NCI-H2107 treated with DMSO at 0.1 percent for 48 hours (cell line): ENCODE results near the gene OR7G2.

Source experiments
- DNase-seq: peaks from one replicate; lab custom pipeline; 2025; ENCODE audit not compliant: unreplicated experiment; lab: John Stamatoyannopoulos, UW

OR7G2 gene

DNA sequence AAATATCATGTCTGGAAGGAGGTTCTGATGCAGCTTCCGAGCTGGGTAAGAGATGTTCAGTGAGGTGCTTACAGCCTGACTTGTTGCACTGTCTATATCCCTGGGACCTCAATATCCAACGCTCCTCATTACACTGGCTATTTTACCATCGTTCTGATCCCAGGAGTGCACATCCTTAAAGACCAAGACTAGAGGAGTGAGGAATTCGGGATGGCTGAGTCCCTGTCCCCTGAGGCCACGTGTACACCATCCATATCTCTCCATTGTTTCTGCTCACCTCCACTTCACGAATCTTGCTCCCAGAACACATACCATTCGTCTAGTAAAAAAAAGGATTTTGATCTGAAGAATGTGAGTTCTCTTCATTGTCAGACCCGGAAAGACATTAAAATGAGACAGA, at the start of gene OR7G2:
TSS of gene OR7G2 (minus strand) at position 101 of the 400 bp plus-strand sequence. CDS start 4,232 bp downstream, outside the sequence.
- DNase-seq = no peak

DNA sequence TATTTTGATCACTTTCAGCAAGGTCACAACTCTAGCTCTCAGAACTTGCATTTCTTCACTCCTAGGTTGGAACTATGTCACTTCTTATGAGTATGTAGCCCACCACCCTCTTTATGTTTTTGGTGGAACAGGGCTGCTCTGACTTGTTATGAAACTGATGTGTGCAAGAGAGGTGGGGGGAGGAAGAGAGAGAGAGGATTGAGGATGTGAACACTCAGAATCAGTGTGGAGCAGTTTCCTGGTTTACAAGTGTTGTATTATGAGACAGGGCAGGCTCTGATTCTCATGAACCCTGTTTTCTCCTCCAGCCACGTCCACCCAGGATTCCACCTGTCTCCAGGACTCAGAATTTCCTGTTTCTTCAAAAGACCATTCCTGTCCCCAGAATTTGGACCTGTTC, 49.0 kb upstream of the OR7G2 start:
- DNase-seq = no peak

DNA sequence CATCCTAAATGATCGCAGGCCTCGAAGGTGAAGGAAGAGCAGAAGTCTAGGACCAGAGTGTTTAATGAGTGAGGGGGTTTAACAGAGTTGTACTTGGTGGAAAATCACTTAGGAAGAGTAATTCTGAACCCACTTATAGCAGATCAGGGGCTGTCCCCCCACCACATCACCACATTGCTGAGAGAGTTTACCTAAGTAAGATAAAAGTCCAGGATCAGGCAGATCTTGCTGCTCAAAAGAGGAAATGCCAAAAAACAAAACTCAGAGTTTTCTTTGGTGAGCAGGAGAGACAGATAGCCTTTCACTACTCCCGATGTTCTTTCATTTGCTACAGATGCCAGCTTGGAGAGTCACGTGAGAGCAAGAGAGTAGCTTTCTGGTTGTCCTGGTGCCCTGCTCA, 48.3 kb upstream of the OR7G2 start:
- no peak for DNase-seq

DNA sequence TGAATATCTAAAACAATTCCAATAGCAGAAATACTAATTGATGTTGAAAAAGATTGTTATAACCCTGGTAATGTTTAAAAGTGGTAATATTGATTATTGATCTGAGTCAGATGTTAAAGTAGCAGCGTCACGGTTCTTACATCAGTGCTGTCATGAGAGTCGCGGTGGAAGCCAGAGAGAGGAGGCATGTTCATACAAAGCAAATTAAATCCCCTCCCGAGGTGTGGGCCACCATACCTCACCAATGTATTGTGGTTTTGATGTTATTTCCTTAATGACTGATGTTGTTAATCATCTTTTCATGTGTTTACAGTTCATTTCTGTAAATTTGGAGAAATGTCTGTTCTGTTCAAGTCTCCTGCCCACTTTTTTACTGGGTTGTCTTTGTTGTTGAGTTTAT, 44.1 kb upstream of the OR7G2 start:
- DNase-seq = no peak

DNA sequence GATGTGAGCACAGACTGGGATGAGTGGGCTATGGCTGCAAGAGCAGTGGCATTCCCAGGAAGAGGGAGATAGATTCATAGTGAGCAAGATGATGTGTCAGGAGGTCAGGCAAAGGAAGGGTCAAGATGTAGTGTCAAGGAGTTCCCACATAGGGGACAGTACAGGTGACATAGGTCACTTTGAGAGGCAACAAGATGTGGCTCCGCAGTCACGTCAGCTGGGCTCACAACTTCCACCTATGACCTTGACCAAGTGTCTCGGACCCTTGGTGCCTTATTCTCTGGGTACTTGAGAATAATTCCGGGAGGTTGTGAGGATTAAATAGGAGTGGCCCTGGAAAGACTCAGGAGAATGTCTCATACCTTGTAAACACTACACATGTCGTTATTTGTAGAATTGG, 43.4 kb upstream of the OR7G2 start:
- DNase-seq = no peak

DNA sequence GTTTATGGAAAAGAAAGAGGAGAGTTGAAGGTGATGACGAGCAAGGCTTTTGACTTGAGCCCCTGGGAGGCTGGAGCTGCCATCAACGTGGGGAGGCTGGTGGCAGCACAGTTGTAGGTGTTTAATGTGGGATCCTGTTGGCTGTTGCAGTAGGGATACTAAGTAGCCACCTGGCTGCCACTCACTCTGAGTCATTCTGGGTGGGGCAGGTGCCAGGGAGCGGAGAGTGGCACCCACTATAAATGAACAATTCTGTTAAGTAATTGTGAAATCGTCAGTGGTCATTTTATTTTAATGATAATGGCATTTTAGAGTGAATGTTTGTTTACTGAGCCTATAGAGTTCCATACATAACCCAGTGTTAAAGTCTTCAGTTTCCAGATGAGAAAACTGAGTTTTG, 42.7 kb upstream of the OR7G2 start:
- no peak for DNase-seq

DNA sequence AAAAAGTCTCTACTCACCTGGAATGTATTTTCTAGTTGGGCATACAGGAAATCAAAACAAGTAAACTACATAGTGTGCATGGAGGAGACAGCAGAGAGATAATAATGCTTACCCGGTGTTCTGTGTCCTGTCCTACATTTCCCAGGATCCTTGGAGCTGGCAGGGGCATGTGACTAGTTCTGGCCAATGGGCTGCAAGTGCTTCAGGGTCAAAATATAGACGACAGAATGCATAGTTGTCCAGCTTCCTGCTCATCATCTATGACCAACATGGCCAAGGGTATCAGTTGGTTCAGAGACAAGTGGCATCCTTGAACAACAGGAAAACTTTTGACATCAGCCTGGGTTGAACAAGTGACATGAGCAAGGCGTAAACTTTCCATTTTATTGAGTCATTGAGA, 41.4 kb upstream of the OR7G2 start:
- DNase-seq = no peak

DNA sequence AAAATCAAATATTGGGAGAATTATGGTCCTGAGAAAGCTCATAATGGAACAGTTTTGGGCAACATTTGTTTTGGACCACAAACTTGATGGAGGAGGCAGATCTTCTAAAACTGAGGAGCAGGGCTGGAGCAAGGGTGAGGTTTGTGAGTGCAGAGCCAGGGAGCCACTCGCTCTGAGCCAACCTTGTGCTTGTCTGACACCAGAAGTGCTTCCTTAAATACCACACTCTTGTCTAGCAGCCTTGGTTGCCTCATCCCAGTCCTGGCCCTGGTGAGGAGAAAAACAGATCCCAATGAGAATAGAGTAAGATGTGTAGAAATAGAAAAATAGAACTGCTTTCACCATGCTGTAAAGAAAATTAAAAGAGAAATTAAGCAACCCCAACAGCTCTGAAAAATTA, 39.6 kb upstream of the OR7G2 start:
- DNase-seq = no peak

DNA sequence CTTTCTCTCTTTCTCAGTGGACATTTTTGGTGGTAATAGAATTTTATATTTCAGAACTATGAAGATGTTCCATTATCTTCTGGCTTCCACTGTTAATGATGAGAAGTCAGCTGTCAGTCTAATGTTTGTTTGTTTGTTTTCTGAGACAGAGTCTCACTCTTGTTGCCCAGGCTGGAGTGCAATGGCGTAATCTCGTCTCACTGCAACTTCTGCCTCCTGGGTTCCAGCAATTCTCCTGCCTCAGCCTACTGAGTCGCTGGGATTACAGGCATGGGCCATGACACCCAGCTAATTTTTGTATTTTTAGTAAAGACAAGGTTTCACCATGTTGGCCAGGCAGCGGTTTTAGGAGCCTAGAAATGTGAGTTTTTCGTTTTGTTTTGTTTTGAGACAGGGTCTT, 37.6 kb upstream of the OR7G2 start:
- DNase-seq = no peak

DNA sequence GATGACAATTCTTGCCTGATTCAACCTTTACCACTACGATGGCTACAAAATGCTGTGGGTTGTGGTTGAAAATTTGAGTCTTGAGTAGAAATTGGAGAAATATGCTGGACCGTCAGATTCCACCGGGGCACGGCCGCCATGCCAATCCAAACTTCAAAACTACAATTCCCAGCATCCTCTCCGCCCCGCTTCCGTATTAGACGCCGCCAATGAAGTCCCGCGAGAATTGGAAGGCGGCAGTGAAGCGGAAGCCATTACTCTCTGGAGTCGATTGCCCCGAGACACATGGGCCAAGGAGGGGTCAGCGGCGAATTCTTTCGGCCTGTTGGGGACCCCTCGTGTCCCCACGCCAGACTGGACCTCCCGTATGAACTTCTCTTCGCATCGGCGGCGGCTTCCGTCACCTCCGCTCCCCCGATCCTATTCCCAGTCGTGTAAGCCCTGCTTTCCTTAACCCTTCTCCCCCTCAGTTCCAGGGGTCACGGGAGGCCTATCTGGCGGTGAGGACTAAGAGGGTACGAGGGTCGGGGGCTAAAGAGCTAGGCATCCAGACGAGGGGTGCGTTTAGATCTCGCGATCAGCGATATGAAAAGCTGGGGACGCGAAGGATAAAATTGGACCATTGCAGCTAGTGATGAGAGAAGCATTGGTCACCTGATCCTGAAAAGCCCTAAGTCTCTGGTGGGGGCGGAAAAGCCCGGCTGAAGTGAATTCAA, 33.0 kb upstream of the OR7G2 start, which contains the start of gene ZNF317:
TSS of gene ZNF317 (plus strand) at position 239 of the 716 bp plus-strand sequence. CDS start 15,620 bp downstream, outside the sequence.
- peak; percentile 84 for DNase-seq

DNA sequence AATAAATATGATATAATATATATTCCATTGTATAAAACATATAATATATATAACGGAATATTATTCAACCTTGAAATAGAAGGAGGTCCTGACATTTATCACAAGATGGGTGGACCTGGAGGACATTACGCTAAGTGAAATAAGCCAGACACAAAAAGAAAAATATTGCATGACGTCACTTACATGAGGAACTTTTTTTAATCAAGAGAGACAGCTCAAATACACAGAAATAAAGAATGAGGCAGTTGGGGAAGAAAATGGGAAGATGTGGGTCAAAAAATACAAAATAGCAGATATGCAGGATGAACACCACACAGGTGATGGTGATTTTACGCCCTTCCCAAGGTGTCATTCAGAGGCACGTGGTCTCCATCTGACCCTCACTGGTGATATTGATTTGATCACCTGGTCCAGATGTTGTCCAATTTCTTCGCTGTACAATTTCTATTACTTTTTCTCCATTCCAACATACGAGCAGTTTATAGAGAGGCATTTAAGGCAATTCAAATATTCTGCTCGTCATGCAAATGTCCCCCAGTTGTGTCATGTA, 32.4 kb upstream of the OR7G2 start:
- no peak for DNase-seq

DNA sequence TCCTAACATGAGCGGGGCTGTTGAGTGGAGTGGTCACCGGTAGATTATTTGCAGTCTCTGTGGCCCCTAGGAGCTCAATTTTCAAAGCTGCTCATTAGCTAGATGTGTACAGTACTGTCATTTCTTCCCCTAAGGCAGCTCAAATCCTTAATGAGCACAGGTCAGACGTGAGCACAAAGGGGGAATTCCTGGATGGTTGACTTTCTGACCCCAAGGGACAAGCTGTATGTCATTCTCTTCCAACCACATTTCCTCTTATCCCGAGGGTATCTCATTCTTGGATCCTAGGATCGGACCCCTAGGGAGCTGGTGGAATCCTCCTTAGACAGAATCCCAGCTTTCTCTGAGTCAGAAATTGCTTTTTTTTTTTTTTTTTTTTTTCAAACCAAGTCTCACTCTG, 25.1 kb upstream of the OR7G2 start:
- DNase-seq = no peak

DNA sequence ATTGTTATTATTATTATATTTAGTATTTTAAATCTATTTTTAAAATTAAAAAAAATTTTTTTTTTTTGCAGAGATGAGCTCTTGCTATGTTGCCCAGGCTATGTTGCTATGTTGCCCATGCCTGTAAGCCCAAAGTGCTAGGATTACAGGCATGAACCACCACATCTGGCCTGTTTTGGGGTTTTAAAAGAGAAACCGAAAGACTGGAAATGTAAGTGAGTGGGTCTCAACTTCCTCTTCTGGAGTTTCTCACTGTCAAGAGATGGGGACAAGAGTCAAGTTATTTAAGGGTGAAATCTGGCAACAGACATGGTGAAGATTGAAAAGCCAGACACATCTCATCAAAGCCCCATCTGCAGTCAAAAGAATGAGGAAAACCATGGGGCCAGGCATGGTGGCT, 23.7 kb upstream of the OR7G2 start:
- DNase-seq = no peak

DNA sequence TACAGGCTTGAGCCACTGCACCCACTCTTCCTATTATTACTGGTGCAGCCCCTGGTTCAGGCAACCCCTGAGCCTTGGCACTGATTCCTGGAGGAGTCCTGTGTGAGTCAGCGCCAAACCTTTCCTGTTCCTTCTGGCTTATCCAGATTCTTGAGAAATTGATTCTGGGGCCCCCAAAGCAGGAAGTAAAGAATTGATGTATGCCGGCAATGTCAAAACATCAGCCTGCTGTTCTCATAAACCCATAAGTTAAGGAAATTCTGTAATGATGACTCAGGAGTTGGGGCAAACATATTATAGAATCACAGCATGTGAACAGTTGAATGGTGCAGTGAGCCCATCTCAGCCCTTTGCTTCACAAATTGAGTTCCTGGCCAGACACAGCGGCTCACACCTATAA, 20.9 kb upstream of the OR7G2 start:
- DNase-seq = no peak

DNA sequence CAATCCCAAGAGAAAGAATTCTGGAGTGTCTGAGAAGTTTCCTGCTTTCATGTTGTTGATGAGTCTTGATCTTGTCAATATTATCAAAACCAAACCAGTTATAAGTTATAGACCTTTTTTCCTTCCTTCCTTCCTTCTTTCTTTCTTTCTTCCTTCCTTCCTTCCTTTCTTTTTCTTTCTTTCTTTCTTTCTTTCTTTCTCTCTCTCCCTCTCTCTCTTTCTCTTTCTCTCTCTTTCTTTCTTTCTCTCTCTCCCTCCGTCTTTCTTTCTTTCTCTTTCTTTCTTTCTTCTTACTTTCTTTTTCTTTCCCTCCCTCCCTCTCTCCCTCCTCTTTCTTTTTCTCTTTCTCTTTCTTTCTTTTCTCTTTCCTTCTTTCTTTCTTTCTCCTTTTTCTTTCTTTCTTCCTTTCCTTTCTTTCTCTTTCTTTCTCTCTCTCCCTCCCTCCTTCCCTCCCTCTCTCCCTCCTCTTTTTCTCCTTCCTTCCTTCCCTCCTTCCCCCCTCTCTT, 19.7 kb upstream of the OR7G2 start, which contains the start of gene OR7G3:
TSS of gene OR7G3 (minus strand) at position 51 of the 506 bp plus-strand sequence. CDS start at position 51, 0 bp downstream.
- no peak for DNase-seq

DNA sequence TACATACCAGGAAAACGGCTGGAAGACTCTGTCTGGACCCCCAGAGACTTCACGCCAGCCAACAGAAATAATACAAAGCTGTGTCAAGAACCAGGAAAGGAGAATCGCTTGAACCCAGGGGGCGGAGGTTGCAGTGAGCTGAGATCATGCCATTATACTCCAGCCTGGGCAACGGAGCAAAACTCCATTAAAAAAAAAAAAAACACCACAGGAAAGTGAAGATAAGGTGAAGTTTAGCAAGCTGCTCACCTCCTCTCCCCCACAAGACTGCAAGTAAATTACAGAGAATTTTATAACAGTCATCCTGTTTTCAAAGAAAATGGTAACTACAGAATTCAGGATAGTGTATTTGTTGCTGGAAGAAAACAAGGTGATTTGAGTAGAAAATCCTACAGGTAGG, 9.3 kb upstream of the OR7G2 start:
- no peak for DNase-seq

DNA sequence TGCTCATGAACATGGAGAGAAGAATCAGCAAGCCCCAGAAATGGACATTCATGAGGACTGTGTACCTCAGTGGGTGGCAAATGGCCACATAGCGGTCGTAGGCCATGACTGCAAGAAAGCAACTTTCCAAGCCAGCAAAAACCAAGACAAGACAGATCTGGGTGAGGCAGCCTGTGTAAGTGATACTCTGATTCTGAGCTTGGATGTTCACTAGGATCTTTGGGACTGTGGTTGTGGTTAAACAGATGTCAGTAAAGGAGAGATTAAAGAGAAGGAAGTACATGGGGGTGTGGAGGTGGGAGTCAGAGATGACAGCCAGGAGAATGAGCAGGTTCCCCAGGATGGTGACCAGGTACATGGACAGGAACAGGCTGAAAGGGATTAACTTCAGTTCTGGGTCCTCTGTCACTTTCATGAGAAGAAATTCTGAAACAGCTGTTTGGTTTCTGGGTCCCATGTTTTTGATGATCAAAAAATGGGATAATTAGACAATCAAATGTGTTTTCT, 8.1 kb upstream of the OR7G2 start, which contains the start of gene OR7G1:
TSS of gene OR7G1 (minus strand) at position 457 of the 507 bp plus-strand sequence. CDS start at position 457, 0 bp downstream.
- DNase-seq = no peak

DNA sequence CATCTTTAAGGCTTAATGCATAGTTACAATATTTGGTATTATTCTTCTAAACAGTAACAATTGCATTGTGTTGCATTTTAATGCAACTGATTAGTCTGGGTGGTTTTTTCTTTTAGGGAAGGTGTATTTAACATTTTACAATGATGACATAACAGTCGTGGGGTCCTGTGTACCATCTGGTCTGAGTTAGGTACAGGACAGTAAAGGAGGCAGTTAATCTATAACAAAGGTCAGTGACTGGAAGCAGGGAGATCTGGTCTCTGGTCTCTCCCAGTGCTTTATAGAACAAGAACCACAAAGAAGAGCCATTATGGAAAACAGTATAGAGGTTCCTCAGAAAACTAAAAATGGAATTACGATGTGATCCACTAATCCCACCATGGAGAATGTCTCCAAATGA, 2.7 kb upstream of the OR7G2 start:
- DNase-seq = no peak

DNA sequence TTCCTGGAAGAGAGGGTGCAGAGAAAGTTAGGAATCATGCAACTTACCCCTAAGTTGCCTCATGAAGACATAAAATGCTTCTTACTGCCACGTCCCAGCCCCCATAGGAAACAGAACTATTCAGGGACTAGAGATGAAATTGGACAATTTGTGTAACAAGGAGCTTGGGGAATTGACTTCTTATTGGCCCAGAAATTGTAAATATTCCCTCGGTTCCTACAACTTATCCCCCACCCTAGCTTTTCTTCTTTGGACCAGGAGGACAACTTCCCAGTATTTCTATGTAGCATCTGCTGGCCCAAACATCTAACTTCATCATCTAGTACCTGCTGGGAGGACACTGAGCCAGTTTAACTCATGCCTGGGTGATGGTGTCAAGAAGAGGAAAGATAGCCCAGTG, 20.5 kb downstream of the OR7G2 start, which contains the start of gene OR1M1:
TSS of gene OR1M1 (plus strand) at position 301 of the 400 bp plus-strand sequence. CDS start 6,184 bp downstream, outside the sequence.
- DNase-seq = no peak

DNA sequence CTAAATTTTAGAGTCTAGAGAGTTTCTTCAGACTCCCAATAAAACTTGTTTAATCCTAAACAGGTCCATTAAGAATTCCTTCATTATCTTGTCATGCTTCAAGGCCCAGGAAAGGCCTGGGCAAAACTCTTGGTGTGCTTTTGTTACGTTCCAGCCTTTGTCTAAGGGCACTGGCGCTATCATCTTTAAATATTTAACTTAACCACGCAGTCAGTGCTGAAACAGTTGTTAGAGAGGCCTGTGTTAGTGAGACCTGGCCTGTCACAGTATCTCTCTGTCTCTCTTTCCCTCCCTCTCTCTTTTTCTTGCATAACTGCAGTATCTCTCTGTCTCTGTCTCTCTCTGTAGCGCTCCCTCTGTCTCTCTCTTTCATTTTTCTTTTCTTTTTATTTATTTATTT, 28.6 kb downstream of the OR7G2 start:
- no peak for DNase-seq

DNA sequence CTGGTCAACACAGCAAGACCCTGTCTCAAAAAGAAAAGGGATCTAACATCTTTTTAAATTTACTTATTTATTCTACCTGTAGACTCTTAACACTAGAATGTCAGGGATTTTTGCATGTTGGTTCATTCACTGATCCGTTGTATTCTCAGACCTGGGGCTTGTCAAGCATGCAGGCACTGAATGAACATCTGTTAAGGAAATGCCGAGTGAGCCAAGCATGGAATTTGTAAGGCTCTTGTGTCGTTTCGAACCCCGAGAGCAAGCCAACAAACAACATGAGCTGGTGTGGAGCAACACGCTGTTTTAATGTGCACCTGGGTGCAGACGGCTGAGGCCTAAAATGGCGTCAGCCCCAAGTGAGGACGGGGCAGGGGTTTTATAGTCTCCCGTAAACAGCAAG, 30.4 kb downstream of the OR7G2 start:
- no peak for DNase-seq
